ENCODE measurements around the gene MIER2. TPM values are rescaled to one million over a fixed set of nuclear protein-coding genes. Genes with fewer than 3 reads are reported as not detected.

The MIER2 gene
- total RNA-seq, 1 experiment from 2014 or later, result not detected

- BruUV-seq (replicated peaks), result no TSS peak
- Histone ChIP-seq H3K27ac (ENCODE audit: low read length) (no peak overlapping the region), H3K4me2 (ENCODE audit: low read length) (no peak overlapping the region), H3K9me2 (replicated peaks; ENCODE audit: low read length) (no peaks in the 10 kb centered on the region), H3K79me2 (ENCODE audit: low read length) (no peaks in the 10 kb centered on the region), H4K20me1 (ENCODE audit: low read length) (no peaks in the 10 kb centered on the region), H2AFZ (ENCODE audit: low read length) (no peak overlapping the region), H3K4me3 (ENCODE audit: low read length) (no peak overlapping the region), H3K9ac (ENCODE audit: low read length) (no peak overlapping the region), H3K36me3 (ENCODE audit: low read depth, low read length) (no peaks in the 10 kb centered on the region), H3K9me3 (ENCODE audit: low read length) (no peaks in the 10 kb centered on the region), H3F3A (ENCODE audit: low read length, unreplicated experiment) (no peaks in the 10 kb centered on the region), H3K27me3 (ENCODE audit: low read length) (no peaks in the 10 kb centered on the region), H3K4me1 (ENCODE audit: insufficient read depth, low read length) (no peaks in the 10 kb centered on the region)
- DNase-seq (no peak), ATAC-seq (no peak)
- TF ChIP-seq EZH2phosphoT487 (IDR thresholded peaks at IDR 0.05; ENCODE audit: borderline replicate concordance, low read length) (no peak), CTCF (conservative IDR thresholded peaks at IDR 0.05; ENCODE audit: low read depth, low read length) (no peak), EZH2 (IDR thresholded peaks at IDR 0.05; ENCODE audit: low read length, unreplicated experiment) (no peak)
- ChIA-PET CTCF (no interaction called here), POLR2A (ENCODE audit: unreplicated experiment) (no interaction called here)
- intact Hi-C loops (cut with micrococcal nuclease), result no loop called here
Measured at GRCh38 chr19:325937-326565, 18.5 kb downstream of the MIER2 start.

- Histone ChIP-seq H3K4me2 (ENCODE audit: low read length) (no peak overlapping the region), H3K27ac (ENCODE audit: low read length) (no peak overlapping the region), H3K9me2 (replicated peaks; ENCODE audit: low read length) (no peaks in the 10 kb centered on the region), H4K20me1 (ENCODE audit: low read length) (no peaks in the 10 kb centered on the region), H3F3A (ENCODE audit: low read length, unreplicated experiment) (no peaks in the 10 kb centered on the region), H2AFZ (ENCODE audit: low read length) (no peak overlapping the region), H3K4me1 (ENCODE audit: insufficient read depth, low read length) (no peaks in the 10 kb centered on the region), H3K9me3 (ENCODE audit: low read length) (no peaks in the 10 kb centered on the region), H3K79me2 (ENCODE audit: low read length) (no peaks in the 10 kb centered on the region), H3K36me3 (ENCODE audit: low read depth, low read length) (no peaks in the 10 kb centered on the region), H3K9ac (ENCODE audit: low read length) (no peak overlapping the region), H3K27me3 (ENCODE audit: low read length) (no peaks in the 10 kb centered on the region), H3K4me3 (ENCODE audit: low read length) (no peak overlapping the region)
- intact Hi-C loops (cut with micrococcal nuclease), result no loop called here
- ChIA-PET POLR2A (ENCODE audit: unreplicated experiment) (no interaction called here), CTCF (no interaction called here)
- TF ChIP-seq EZH2phosphoT487 (IDR thresholded peaks at IDR 0.05; ENCODE audit: borderline replicate concordance, low read length), result no peak
- no peak for TF ChIP-seq CTCF (conservative IDR thresholded peaks at IDR 0.05; ENCODE audit: low read depth, low read length)
- no peak for TF ChIP-seq EZH2 (IDR thresholded peaks at IDR 0.05; ENCODE audit: low read length, unreplicated experiment)
- DNase-seq (no peak), ATAC-seq (no peak)
- BruUV-seq (replicated peaks), result no TSS peak
Measured at GRCh38 chr19:325173-325936, 19.2 kb downstream of the MIER2 start.

GRCh38 chr19:324716-325115 is 19.9 kb downstream of the MIER2 start:
- Histone ChIP-seq H3K27me3 (ENCODE audit: low read length) (no peaks in the 10 kb centered on the region), H3K9me2 (replicated peaks; ENCODE audit: low read length) (no peaks in the 10 kb centered on the region), H3F3A (ENCODE audit: low read length, unreplicated experiment) (no peaks in the 10 kb centered on the region), H3K4me3 (ENCODE audit: low read length) (no peak overlapping the region), H3K27ac (ENCODE audit: low read length) (no peak overlapping the region), H3K4me1 (ENCODE audit: insufficient read depth, low read length) (no peaks in the 10 kb centered on the region), H2AFZ (ENCODE audit: low read length) (no peak overlapping the region), H3K36me3 (ENCODE audit: low read depth, low read length) (no peaks in the 10 kb centered on the region), H3K4me2 (ENCODE audit: low read length) (no peak overlapping the region), H3K79me2 (ENCODE audit: low read length) (no peaks in the 10 kb centered on the region), H3K9ac (ENCODE audit: low read length) (no peak overlapping the region), H3K9me3 (ENCODE audit: low read length) (no peaks in the 10 kb centered on the region), H4K20me1 (ENCODE audit: low read length) (no peaks in the 10 kb centered on the region)
- TF ChIP-seq CTCF (conservative IDR thresholded peaks at IDR 0.05; ENCODE audit: low read depth, low read length), result no peak
- TF ChIP-seq EZH2phosphoT487 (IDR thresholded peaks at IDR 0.05; ENCODE audit: borderline replicate concordance, low read length), result no peak
- TF ChIP-seq EZH2 (IDR thresholded peaks at IDR 0.05; ENCODE audit: low read length, unreplicated experiment), result no peak
- intact Hi-C loops (cut with micrococcal nuclease), result no loop called here
- no TSS peak for BruUV-seq (replicated peaks)
- DNase-seq, result no peak
- ChIA-PET POLR2A (ENCODE audit: unreplicated experiment) (no interaction called here), CTCF (no interaction called here)
- ATAC-seq, result no peak
